ENCODE measurements around the gene CEP112. TPM values are rescaled to one million over a fixed set of nuclear protein-coding genes. Genes with fewer than 3 reads are reported as not detected.

The CEP112 gene
- total and polyA plus RNA-seq, 7 experiments from 2014 or later, result 0.08 to 2.5 (median 0.66) TPM; not detected in 1

DNA sequence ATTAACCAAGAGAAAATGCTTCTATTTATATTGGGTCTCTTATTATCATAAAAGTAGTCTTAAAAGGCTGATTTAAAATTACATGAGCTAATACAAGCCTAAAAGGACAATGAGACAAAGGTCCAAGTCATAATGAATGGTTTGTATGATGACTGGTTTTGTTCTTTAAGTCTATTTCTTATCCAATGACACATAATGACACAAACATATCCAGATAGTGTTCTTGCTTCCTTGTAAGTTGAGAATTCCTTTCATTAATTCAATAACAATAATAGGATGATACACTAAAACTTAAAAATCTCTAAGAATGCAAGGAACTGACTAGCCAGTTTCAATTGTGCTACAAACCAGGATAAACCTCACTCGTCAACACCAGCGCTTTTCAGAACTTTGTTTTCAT lies 244.1 kb downstream of the CEP112 start:
- DNase-seq, result no peak
- no peak overlapping the region for H3K27ac Mint-ChIP-seq
- Histone ChIP-seq H3K36me3 (ENCODE audit: control insufficient read depth in 2 of 3, insufficient read depth in 3 of 3, low read length in 3 of 3) (no peaks in the 10 kb centered on the region), H3K9me3 (ENCODE audit: control insufficient read depth in 2 of 3, low read length in 3 of 3) (no peaks in the 10 kb centered on the region), H3K4me3 (ENCODE audit: low read length) (no peak overlapping the region), H3K27ac (ENCODE audit: low read depth, low read length) (no peak overlapping the region), H3K4me1 (ENCODE audit: control insufficient read depth in 2 of 2, insufficient read depth in 2 of 2, low read length in 2 of 2) (no peaks in the 10 kb centered on the region), H3K27me3 (ENCODE audit: control insufficient read depth in 2 of 2, insufficient read depth in 2 of 2, low read length in 2 of 2) (no peaks in the 10 kb centered on the region)
- ChIA-PET CTCF (no interaction called here), POLR2A (interaction anchor here (0.7 kb wide), 1 partner anchor 549 kb away, joined by 3 read pairs; no protein-coding TSS in a partner anchor)
- H3K27me3 Mint-ChIP-seq, result peaks cover 0 to 7% (median 5%) of the 10 kb centered on the region in 5 donors
- peaks cover 0 to 6% (median under 1%) of the 10 kb centered on the region in 11 donors for H3K9me3 Mint-ChIP-seq
- H3K4me3 Mint-ChIP-seq, result no peak overlapping the region
- H3K4me1 Mint-ChIP-seq, result no peaks in the 10 kb centered on the region
- intact Hi-C loops (cut with micrococcal nuclease), result no loop called here
- no peak for ATAC-seq
- peaks cover 0 to 5% (median 0%) of the 10 kb centered on the region in 5 donors for H3K36me3 Mint-ChIP-seq

DNA sequence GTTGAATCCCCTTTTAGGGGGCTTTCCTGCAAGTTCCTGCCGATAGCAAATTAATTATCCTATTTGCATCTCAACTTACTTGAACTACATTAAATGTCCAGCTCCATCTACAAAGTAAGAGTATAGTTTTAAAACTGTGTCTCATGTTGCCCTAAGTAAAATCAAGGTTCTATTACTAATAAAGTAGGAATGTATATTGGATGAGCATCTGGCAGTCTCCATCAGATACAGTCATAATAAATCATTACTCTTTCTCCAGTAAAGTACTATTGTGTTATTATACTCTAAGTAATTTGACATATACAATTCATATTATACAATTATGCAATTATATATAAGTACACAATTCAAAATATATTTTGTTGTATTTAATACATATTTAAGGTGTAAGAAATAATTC lies 249.3 kb downstream of the CEP112 start:
- H3K27me3 ChIP-seq (ENCODE audit: control insufficient read depth in 2 of 2, insufficient read depth in 2 of 2, low read length in 2 of 2), result no peaks in the 10 kb centered on the region
- ChIA-PET CTCF (no interaction called here), POLR2A (no interaction called here)
- ATAC-seq (no peak), DNase-seq (no peak)
- H3K27ac ChIP-seq (ENCODE audit: low read depth, low read length), result no peak overlapping the region
- H3K9me3 Mint-ChIP-seq, result no peaks in the 10 kb centered on the region
- H3K27me3 Mint-ChIP-seq, result peaks cover 0 to 7% (median 2%) of the 10 kb centered on the region in 5 donors
- H3K27ac Mint-ChIP-seq, result no peak overlapping the region
- no peaks in the 10 kb centered on the region for H3K36me3 ChIP-seq (ENCODE audit: control insufficient read depth in 2 of 3, insufficient read depth in 3 of 3, low read length in 3 of 3)
- H3K4me1 ChIP-seq (ENCODE audit: control insufficient read depth in 2 of 2, insufficient read depth in 2 of 2, low read length in 2 of 2), result no peaks in the 10 kb centered on the region
- H3K9me3 ChIP-seq (ENCODE audit: control insufficient read depth in 2 of 3, low read length in 3 of 3), result no peaks in the 10 kb centered on the region
- no peaks in the 10 kb centered on the region for H3K4me1 Mint-ChIP-seq
- H3K4me3 ChIP-seq (ENCODE audit: low read length), result no peak overlapping the region
- no peaks in the 10 kb centered on the region for H3K36me3 Mint-ChIP-seq
- H3K4me3 Mint-ChIP-seq, result no peak overlapping the region
- intact Hi-C loops (cut with micrococcal nuclease), result no loop called here

DNA sequence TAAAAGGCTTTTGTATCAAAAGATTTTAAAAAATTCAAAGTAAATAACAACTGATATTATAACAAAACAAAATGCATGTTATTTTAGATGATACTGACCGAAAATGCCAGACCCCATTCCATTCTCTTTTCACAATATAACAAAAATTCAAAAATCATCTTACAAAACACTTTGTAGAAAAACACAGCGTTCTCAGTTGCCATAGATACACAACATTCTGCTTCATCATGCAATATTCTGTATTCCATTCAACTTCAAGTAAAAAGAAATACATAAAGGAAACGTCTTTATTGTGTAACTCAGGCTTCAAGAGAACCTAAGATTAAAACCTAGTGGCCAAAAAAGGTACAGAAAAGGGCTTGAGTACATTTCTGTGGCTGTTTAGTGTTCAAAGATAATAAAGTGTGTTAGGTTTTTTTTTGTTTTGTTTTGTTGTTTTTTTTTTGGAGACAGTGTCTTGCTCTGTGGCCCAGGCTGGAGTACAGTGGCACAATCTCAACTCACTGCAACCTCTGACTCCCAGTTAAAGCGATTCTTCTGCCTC lies 250.5 kb downstream of the CEP112 start:
- intact Hi-C loops (cut with micrococcal nuclease), result no loop called here
- no peaks in the 10 kb centered on the region for H3K4me1 Mint-ChIP-seq
- H3K4me1 ChIP-seq (ENCODE audit: control insufficient read depth in 2 of 2, insufficient read depth in 2 of 2, low read length in 2 of 2), result no peaks in the 10 kb centered on the region
- no peaks in the 10 kb centered on the region for H3K9me3 ChIP-seq (ENCODE audit: control insufficient read depth in 2 of 3, low read length in 3 of 3)
- no peak overlapping the region for H3K27ac ChIP-seq (ENCODE audit: low read depth, low read length)
- no peak overlapping the region for H3K4me3 Mint-ChIP-seq
- POLR2A ChIA-PET, result no interaction called here
- no peak overlapping the region for H3K4me3 ChIP-seq (ENCODE audit: low read length)
- H3K36me3 ChIP-seq (ENCODE audit: control insufficient read depth in 2 of 3, insufficient read depth in 3 of 3, low read length in 3 of 3), result no peaks in the 10 kb centered on the region
- DNase-seq (no peak), ATAC-seq (no peak)
- H3K27me3 Mint-ChIP-seq, result peaks cover 0 to 4% (median 2%) of the 10 kb centered on the region in 5 donors
- no peaks in the 10 kb centered on the region for H3K9me3 Mint-ChIP-seq
- H3K27ac Mint-ChIP-seq, result no peak overlapping the region
- no peaks in the 10 kb centered on the region for H3K36me3 Mint-ChIP-seq
- no peaks in the 10 kb centered on the region for H3K27me3 ChIP-seq (ENCODE audit: control insufficient read depth in 2 of 2, insufficient read depth in 2 of 2, low read length in 2 of 2)
- CTCF ChIA-PET, result no interaction called here

DNA sequence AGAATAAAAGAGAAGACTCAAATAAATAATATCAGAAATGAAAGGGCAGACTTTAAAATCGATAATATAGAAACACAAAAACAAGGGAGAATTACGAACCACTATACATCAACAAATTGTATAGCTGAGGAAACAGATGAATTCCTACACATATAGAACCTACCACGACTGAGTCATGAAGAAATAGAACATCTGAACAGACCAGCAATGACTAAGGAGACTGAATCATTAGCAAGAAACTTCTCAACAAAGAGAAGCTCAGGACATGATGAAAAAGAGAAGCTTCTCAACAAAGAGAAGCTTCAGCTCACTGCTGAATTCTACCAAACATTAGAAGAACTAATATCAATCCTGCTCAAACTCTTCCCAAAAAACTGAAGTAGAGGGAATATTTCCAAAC lies 255.9 kb downstream of the CEP112 start:
- Mint-ChIP-seq H3K27ac (no peak overlapping the region), H3K4me1 (no peaks in the 10 kb centered on the region), H3K36me3 (peaks cover 0 to 13% (median 10%) of the 10 kb centered on the region in 5 donors), H3K9me3 (peaks cover 0 to 33% (median 14%) of the 10 kb centered on the region in 11 donors), H3K4me3 (no peak overlapping the region), H3K27me3 (peaks cover 0 to 7% (median 5%) of the 10 kb centered on the region in 5 donors)
- no peaks in the 10 kb centered on the region for H3K27me3 ChIP-seq (ENCODE audit: control insufficient read depth in 2 of 2, insufficient read depth in 2 of 2, low read length in 2 of 2)
- H3K36me3 ChIP-seq (ENCODE audit: control insufficient read depth in 2 of 3, insufficient read depth in 3 of 3, low read length in 3 of 3), result no peaks in the 10 kb centered on the region
- DNase-seq (no peak), ATAC-seq (no peak)
- H3K4me3 ChIP-seq (ENCODE audit: low read length), result no peak overlapping the region
- ChIA-PET POLR2A (no interaction called here), CTCF (no interaction called here)
- H3K4me1 ChIP-seq (ENCODE audit: control insufficient read depth in 2 of 2, insufficient read depth in 2 of 2, low read length in 2 of 2), result no peaks in the 10 kb centered on the region
- H3K27ac ChIP-seq (ENCODE audit: low read depth, low read length), result no peak overlapping the region
- intact Hi-C loops (cut with micrococcal nuclease), result no loop called here
- H3K9me3 ChIP-seq (ENCODE audit: control insufficient read depth in 2 of 3, low read length in 3 of 3), result peaks cover 0 to 4% (median 0%) of the 10 kb centered on the region in 3 experiments

DNA sequence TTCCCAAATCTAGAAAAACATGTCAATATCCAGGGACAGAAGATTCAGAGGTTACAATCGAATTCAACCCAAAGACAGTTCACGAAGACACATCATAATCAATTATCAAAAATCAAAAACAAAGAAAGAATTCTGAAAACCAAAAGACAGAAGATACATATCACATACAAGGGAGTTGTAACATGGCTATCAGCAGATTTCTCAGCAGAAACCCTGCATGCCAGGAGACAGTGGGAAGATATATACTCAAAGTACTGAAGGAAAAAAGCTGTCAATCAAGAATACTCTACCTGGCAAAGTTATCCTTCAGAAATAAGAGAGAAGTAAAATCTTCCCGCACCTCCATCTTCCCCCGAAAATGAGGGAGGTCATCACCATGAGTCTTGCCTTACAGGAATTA lies 258.6 kb downstream of the CEP112 start:
- ATAC-seq (no peak), DNase-seq (no peak)
- Mint-ChIP-seq H3K4me3 (no peak overlapping the region), H3K36me3 (peaks cover 0 to 13% (median 10%) of the 10 kb centered on the region in 5 donors), H3K4me1 (no peaks in the 10 kb centered on the region), H3K27me3 (peaks cover 4 to 7% (median 5%) of the 10 kb centered on the region in 5 donors), H3K9me3 (peaks cover 0 to 37% (median 14%) of the 10 kb centered on the region in 11 donors), H3K27ac (no peak overlapping the region)
- Histone ChIP-seq H3K4me1 (ENCODE audit: control insufficient read depth in 2 of 2, insufficient read depth in 2 of 2, low read length in 2 of 2) (no peaks in the 10 kb centered on the region), H3K9me3 (ENCODE audit: control insufficient read depth in 2 of 3, low read length in 3 of 3) (peaks cover 0 to 4% (median 0%) of the 10 kb centered on the region in 3 experiments), H3K4me3 (ENCODE audit: low read length) (no peak overlapping the region), H3K27me3 (ENCODE audit: control insufficient read depth in 2 of 2, insufficient read depth in 2 of 2, low read length in 2 of 2) (no peaks in the 10 kb centered on the region), H3K36me3 (ENCODE audit: control insufficient read depth in 2 of 3, insufficient read depth in 3 of 3, low read length in 3 of 3) (no peaks in the 10 kb centered on the region), H3K27ac (ENCODE audit: low read depth, low read length) (no peak overlapping the region)
- intact Hi-C loops (cut with micrococcal nuclease), result no loop called here
- ChIA-PET POLR2A (no interaction called here), CTCF (no interaction called here)

DNA sequence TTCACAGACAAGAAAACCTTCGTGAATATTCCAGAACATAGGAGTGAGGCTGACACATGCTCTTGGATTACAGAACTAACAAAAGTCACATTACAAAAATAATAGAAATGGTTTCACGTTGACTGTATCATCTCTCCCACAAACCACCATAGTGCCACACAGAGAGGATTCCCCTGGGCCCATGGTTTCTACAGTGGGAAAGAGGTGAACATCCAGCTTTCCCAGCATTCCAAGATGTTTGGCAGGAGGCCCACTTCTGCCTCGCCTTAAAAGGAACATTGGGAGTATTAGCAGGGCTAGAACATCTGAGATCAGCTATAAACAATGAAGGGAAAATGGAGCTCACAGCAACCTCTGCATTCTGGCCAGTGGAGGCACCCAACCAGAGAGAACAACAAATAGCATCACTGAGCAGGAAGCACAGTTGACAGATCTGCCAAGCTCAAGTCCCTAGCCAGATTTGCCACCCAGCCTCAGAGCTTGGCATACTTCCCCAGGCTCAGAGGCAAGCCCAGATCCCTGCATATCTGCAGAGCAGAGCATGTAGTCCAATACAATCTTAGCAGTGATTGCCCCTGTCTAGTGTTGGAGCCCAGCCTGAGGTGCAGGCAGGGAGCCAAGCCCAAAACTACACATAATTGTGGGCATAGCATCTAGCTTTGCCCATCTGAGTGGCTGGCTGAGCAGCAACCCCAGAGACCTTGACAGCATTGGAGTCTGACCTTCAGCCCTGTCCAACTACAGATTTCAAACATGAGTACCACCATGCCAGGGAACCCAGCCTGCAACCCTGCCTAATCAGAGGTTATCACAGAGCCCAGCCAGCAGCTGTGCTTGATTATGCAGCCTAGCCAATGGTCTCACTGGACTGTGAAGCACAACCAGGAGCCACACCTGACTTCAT lies 260.4 kb downstream of the CEP112 start:
- H3K9me3 Mint-ChIP-seq, result peaks cover 0 to 37% (median 15%) of the 10 kb centered on the region in 11 donors
- ATAC-seq (no peak), DNase-seq (no peak)
- peaks cover 0 to 13% (median 10%) of the 10 kb centered on the region in 5 donors for H3K36me3 Mint-ChIP-seq
- H3K27ac Mint-ChIP-seq, result no peak overlapping the region
- Histone ChIP-seq H3K4me3 (ENCODE audit: low read length) (no peak overlapping the region), H3K27me3 (ENCODE audit: control insufficient read depth in 2 of 2, insufficient read depth in 2 of 2, low read length in 2 of 2) (no peaks in the 10 kb centered on the region), H3K9me3 (ENCODE audit: control insufficient read depth in 2 of 3, low read length in 3 of 3) (peaks cover 0 to 4% (median 0%) of the 10 kb centered on the region in 3 experiments), H3K27ac (ENCODE audit: low read depth, low read length) (no peak overlapping the region), H3K36me3 (ENCODE audit: control insufficient read depth in 2 of 3, insufficient read depth in 3 of 3, low read length in 3 of 3) (no peaks in the 10 kb centered on the region), H3K4me1 (ENCODE audit: control insufficient read depth in 2 of 2, insufficient read depth in 2 of 2, low read length in 2 of 2) (no peaks in the 10 kb centered on the region)
- no peak overlapping the region for H3K4me3 Mint-ChIP-seq
- H3K4me1 Mint-ChIP-seq, result no peaks in the 10 kb centered on the region
- ChIA-PET CTCF (no interaction called here), POLR2A (no interaction called here)
- H3K27me3 Mint-ChIP-seq, result peaks cover 4 to 10% (median 6%) of the 10 kb centered on the region in 5 donors
- intact Hi-C loops (cut with micrococcal nuclease), result no loop called here
